Measurements from ENCODE around the gene TSPYL4. TPM values are rescaled to one million over a fixed set of nuclear protein-coding genes. Genes with fewer than 3 reads are reported as not detected.

Gene TSPYL4
- polyA plus RNA-seq, 3 donors, result 1.8 to 3.6 (median 2.2) TPM

DNA sequence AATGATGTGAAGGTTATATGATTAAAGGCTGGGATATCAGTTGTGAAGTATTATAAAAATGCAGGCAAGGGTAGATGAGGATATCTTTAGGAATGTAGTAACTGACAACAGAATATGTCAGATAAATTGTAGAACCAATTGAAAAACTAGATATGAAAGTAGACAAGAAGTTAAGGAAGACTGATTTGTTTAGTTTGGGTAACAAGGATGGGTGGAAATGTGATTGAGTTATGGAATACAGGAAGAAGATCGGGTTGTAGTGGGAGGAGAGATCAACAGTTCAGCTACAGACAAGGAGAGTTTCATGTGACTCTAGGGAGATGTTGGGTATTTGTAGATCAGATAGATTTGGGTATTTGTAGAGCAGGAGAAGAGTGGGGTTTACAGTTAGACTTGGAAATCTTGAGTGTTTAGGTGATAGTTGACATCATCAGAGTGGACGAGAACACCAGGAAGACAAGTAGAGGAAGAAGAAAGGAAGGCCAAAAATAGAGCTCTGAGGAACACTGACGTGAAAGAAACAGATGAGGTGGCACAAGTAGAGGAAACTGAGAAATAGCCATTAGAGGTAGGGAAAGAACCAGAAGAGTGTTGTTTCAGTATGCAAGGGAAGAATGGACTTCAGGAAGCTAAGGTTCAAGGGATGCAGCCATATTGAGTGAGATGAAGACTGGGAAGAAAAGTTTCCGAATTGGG lies 38.0 kb upstream of the TSPYL4 start:
- peaks cover 0 to 2% (median 0%) of the 10 kb centered on the region in 7 donors for H3K9me3 Mint-ChIP-seq

DNA sequence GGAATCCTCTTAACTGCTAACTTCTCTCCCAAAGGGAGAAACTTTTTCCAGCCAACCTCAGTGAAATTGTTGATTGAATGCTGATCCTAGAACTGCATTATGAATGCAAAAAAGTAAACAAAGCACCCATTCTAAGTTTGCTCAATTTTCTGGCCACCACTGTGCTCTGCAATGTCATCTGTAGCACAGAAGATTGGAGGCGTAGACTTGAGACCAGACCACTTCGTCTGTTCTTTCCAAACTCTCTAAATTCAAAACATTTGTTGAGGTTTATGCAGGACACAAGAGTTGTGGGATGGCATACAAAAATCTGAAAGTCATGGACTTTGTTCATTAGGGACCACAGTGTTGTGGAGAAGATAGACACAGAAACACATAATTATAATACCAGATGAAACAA lies 36.9 kb upstream of the TSPYL4 start:
- 100% methylated on average over 1 of the region's 2 CpGs for WGBS (ENCODE audit: insufficient coverage)
- Histone ChIP-seq H3K27me3 (ENCODE audit: control insufficient read depth in 2 of 2, insufficient read depth in 2 of 2, low read length in 2 of 2) (no peaks in the 10 kb centered on the region), H3K4me2 (replicated peaks; ENCODE audit: extremely low read depth, low read length, poor library complexity, severe bottlenecking) (no peak overlapping the region), H3K36me3 (replicated peaks in 1 of 2; ENCODE audit: control insufficient read depth in 1 of 2, insufficient read depth in 2 of 2, low read length in 2 of 2) (no peaks in the 10 kb centered on the region), H4K20me1 (ENCODE audit: insufficient read depth, low read length) (no peaks in the 10 kb centered on the region), H3K9ac (ENCODE audit: insufficient read depth, low read length, poor library complexity, severe bottlenecking) (no peak overlapping the region), H3K9me3 (replicated peaks in 1 of 2; ENCODE audit: control insufficient read depth in 1 of 2, insufficient read depth in 1 of 2, low read length in 2 of 2) (no peaks in the 10 kb centered on the region), H3K4me3 (replicated peaks in 1 of 3; ENCODE audit: low read depth in 2 of 3, low read length in 3 of 3) (no peak overlapping the region), H3K27ac (ENCODE audit: low read depth in 1 of 2, low read length in 2 of 2) (no peak overlapping the region), H3K4me1 (ENCODE audit: control insufficient read depth in 1 of 2, insufficient read depth in 2 of 2, low read length in 2 of 2) (peaks cover 4 to 6% of the 10 kb centered on the region in 2 donors), H3K79me2 (ENCODE audit: insufficient read depth, low read length) (no peaks in the 10 kb centered on the region), H2AFZ (ENCODE audit: insufficient read depth, low read depth, low read length, poor library complexity, severe bottlenecking) (no peak overlapping the region)
- H3K36me3 Mint-ChIP-seq, result no peaks in the 10 kb centered on the region
- no peak for DNase-seq
- TF ChIP-seq, protein P1, sequence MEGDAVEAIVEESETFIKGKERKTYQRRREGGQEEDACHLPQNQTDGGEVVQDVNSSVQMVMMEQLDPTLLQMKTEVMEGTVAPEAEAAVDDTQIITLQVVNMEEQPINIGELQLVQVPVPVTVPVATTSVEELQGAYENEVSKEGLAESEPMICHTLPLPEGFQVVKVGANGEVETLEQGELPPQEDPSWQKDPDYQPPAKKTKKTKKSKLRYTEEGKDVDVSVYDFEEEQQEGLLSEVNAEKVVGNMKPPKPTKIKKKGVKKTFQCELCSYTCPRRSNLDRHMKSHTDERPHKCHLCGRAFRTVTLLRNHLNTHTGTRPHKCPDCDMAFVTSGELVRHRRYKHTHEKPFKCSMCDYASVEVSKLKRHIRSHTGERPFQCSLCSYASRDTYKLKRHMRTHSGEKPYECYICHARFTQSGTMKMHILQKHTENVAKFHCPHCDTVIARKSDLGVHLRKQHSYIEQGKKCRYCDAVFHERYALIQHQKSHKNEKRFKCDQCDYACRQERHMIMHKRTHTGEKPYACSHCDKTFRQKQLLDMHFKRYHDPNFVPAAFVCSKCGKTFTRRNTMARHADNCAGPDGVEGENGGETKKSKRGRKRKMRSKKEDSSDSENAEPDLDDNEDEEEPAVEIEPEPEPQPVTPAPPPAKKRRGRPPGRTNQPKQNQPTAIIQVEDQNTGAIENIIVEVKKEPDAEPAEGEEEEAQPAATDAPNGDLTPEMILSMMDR (IDR thresholded peaks at IDR 0.05), result no peak
- peaks cover 0 to 1% (median 0%) of the 10 kb centered on the region in 3 donors for H3K27me3 Mint-ChIP-seq (ENCODE audit: low read depth in 3 of 3)
- no peak overlapping the region for H3K27ac Mint-ChIP-seq
- intact Hi-C loops (cut with micrococcal nuclease), result loop anchor here (5.0 to 10.0 kb wide), 2 partner anchors 154 to 242 kb away; no protein-coding TSS in a partner anchor
- H3K4me3 Mint-ChIP-seq, result no peak overlapping the region
- H3K4me1 Mint-ChIP-seq, result peaks cover 2% of the 10 kb centered on the region
- H3K9me3 Mint-ChIP-seq, result peaks cover 0 to 2% (median 0%) of the 10 kb centered on the region in 7 donors

More for the DNA sequence above, 38.0 kb upstream of the TSPYL4 start:
- no peaks in the 10 kb centered on the region for H3K36me3 ChIP-seq (replicated peaks in 1 of 2; ENCODE audit: control insufficient read depth in 1 of 2, insufficient read depth in 2 of 2, low read length in 2 of 2)
- TF ChIP-seq, protein P1 (IDR thresholded peaks at IDR 0.05), result no peak
- Mint-ChIP-seq H3K4me3 (no peak overlapping the region), H3K36me3 (no peaks in the 10 kb centered on the region), H3K27ac (no peak overlapping the region), H3K27me3 (ENCODE audit: low read depth in 3 of 3) (peaks cover 0 to 1% (median 0%) of the 10 kb centered on the region in 3 donors), H3K4me1 (peaks cover 7% of the 10 kb centered on the region)
- no peak for DNase-seq
- H3K9ac ChIP-seq (ENCODE audit: insufficient read depth, low read length, poor library complexity, severe bottlenecking), result no peak overlapping the region
- WGBS (ENCODE audit: insufficient coverage), result 38% methylated on average over 4 of the region's 4 CpGs
- H3K27me3 ChIP-seq (ENCODE audit: control insufficient read depth in 2 of 2, insufficient read depth in 2 of 2, low read length in 2 of 2), result no peaks in the 10 kb centered on the region
- no peak overlapping the region for H3K27ac ChIP-seq (ENCODE audit: low read depth in 1 of 2, low read length in 2 of 2)
- H3K79me2 ChIP-seq (ENCODE audit: insufficient read depth, low read length), result no peaks in the 10 kb centered on the region
- no peak overlapping the region for H3K4me2 ChIP-seq (replicated peaks; ENCODE audit: extremely low read depth, low read length, poor library complexity, severe bottlenecking)
- H4K20me1 ChIP-seq (ENCODE audit: insufficient read depth, low read length), result no peaks in the 10 kb centered on the region
- no peak overlapping the region for H3K4me3 ChIP-seq (replicated peaks in 1 of 3; ENCODE audit: low read depth in 2 of 3, low read length in 3 of 3)
- H2AFZ ChIP-seq (ENCODE audit: insufficient read depth, low read depth, low read length, poor library complexity, severe bottlenecking), result peak overlapping the region; percentile 36
- intact Hi-C loops (cut with micrococcal nuclease), result loop anchor here (5.0 to 10.0 kb wide), 2 partner anchors 153 to 240 kb away; no protein-coding TSS in a partner anchor
- no peaks in the 10 kb centered on the region for H3K9me3 ChIP-seq (replicated peaks in 1 of 2; ENCODE audit: control insufficient read depth in 1 of 2, insufficient read depth in 1 of 2, low read length in 2 of 2)
- H3K4me1 ChIP-seq (ENCODE audit: control insufficient read depth in 1 of 2, insufficient read depth in 2 of 2, low read length in 2 of 2), result peaks cover 4 to 6% of the 10 kb centered on the region in 2 donors

Data from CD14-positive monocyte (primary cell).